Loucy (cell line): ENCODE data around the gene MAD1L1.

ENCODE experiments used
- H2AFZ ChIP-seq: fragments of 200-600 bp; sonication (generic); 2 replicates; pipeline ENCODE4 v1.6.0; 2016; ENCODE audit warnings: antibody characterized with exemption, mild to moderate bottlenecking, low read length, moderate library complexity
- H3F3A ChIP-seq: fragments of 200-600 bp; 2 replicates; pipeline ENCODE4 v1.6.0; 2016; ENCODE audit warnings: antibody characterized with exemption, low read depth, mild to moderate bottlenecking
- H3K27me3 ChIP-seq: fragments of 200-600 bp; sonication (generic); 2 replicates; pipeline ENCODE4 v1.6.1; 2014; ENCODE audit warnings: low read length, mild to moderate bottlenecking; ENCODE audit not compliant: insufficient read depth, poor library complexity, severe bottlenecking
- H3K36me3 ChIP-seq: fragments of 200-600 bp; sonication (generic); 2 replicates; pipeline ENCODE4 v1.6.1; 2016; ENCODE audit warnings: low read length; ENCODE audit not compliant: insufficient read depth
- H3K4me1 ChIP-seq: fragments of 200-600 bp; sonication (generic); 2 replicates; pipeline ENCODE4 v1.5.1; 2014; ENCODE audit warnings: low read length, mild to moderate bottlenecking; ENCODE audit not compliant: insufficient read depth, poor library complexity, severe bottlenecking
- H3K4me2 ChIP-seq: fragments of 200-600 bp; sonication (generic); 2 replicates; pipeline ENCODE4 v1.6.0; 2014; ENCODE audit warnings: antibody characterized with exemption, low read length, low read depth, mild to moderate bottlenecking; ENCODE audit not compliant: poor library complexity, severe bottlenecking
- H3K4me3 ChIP-seq: fragments of 200-600 bp; sonication (generic); 2 replicates; pipeline ENCODE4 v1.5.1; 2014; ENCODE audit warnings: low read length, mild to moderate bottlenecking, mixed read lengths; ENCODE audit not compliant: poor library complexity, severe bottlenecking
- H3K79me2 ChIP-seq: fragments of 200-600 bp; sonication (generic); 2 replicates; pipeline ENCODE4 v1.6.1; 2014; ENCODE audit warnings: low read length; ENCODE audit not compliant: insufficient read depth
- H3K9ac ChIP-seq: fragments of 200-600 bp; sonication (generic); 2 replicates; pipeline ENCODE4 v1.6.0; 2014; ENCODE audit warnings: mild to moderate bottlenecking, low read depth, low read length, moderate library complexity; ENCODE audit not compliant: poor library complexity, severe bottlenecking
- H3K9me2 ChIP-seq: fragments of 200-600 bp; sonication (generic); replicated peaks from 2 replicates; pipeline ENCODE4 v1.6.1; 2016; ENCODE audit warnings: low read depth, low read length, mixed read lengths
- H3K9me3 ChIP-seq: fragments of 200-600 bp; sonication (generic); 2 replicates; pipeline ENCODE4 v1.6.1; 2014; ENCODE audit warnings: mild to moderate bottlenecking, antibody characterized with exemption, low read length, low read depth; ENCODE audit not compliant: insufficient read depth
- H4K20me1 ChIP-seq: fragments of 200-600 bp; sonication (generic); 2 replicates; pipeline ENCODE4 v1.6.0; 2014; ENCODE audit warnings: antibody characterized with exemption, low read length, mild to moderate bottlenecking; ENCODE audit not compliant: insufficient read depth, poor library complexity, severe bottlenecking
- EZH2phosphoT487 ChIP-seq: fragments of 200-600 bp; IDR thresholded peaks from 2 replicates; pipeline ENCODE4 v1.6.1; 2018; ENCODE audit warnings: antibody characterized with exemption, mild to moderate bottlenecking, moderate library complexity, borderline replicate concordance
- TF ChIP-seq, protein P1 (sequence below): fragments of 200-600 bp; sonication (generic); conservative IDR thresholded peaks from 2 replicates; pipeline ENCODE4 v1.5.1; 2014; ENCODE audit warnings: mild to moderate bottlenecking, antibody characterized with exemption, low read length

Gene MAD1L1

DNA sequence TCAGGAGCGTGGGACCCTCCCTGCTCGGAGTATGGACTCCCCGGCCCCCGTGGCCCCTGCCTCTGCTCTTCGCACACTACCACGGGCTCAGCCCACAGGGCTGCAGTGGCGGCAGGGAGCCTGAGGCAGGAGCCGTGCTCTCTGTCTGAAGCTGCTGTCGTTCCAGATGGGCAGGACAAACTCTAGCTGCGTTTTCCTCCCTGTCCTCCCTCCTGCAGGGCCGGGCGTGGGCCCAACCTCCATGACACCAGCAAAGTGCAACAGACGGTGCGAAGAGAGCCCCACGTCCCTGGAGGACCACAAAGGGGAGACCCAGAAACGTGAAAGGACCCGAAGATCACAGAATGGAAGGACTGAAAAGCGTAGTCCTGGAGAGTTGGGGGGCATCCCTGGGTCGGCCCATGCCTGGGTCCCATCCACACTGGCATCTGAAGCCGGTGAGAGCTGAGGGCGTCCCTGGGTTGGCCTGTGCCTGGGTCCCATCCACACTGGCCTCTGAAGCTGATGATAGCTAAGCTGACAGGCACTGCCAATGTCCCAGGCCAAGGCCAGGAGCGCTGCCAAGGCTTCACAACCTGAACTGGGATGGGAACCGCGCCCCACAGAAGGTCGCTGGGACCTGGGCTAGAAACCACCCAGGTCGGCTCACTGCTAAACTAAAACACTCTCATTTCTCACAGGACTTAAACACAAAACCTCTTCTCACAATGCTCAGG, 267.0 kb downstream of the MAD1L1 start:
- H3K9ac ChIP-seq = no peak overlapping the region
- H3K4me2 ChIP-seq = no peak overlapping the region
- H3K9me3 ChIP-seq = peaks cover 14% of the 10 kb centered on the region; the same call in 1 of the 2 replicates
- no peaks in the 10 kb centered on the region for H3K4me1 ChIP-seq
- TF ChIP-seq EZH2phosphoT487 = no peak
- TF ChIP-seq, protein P1, sequence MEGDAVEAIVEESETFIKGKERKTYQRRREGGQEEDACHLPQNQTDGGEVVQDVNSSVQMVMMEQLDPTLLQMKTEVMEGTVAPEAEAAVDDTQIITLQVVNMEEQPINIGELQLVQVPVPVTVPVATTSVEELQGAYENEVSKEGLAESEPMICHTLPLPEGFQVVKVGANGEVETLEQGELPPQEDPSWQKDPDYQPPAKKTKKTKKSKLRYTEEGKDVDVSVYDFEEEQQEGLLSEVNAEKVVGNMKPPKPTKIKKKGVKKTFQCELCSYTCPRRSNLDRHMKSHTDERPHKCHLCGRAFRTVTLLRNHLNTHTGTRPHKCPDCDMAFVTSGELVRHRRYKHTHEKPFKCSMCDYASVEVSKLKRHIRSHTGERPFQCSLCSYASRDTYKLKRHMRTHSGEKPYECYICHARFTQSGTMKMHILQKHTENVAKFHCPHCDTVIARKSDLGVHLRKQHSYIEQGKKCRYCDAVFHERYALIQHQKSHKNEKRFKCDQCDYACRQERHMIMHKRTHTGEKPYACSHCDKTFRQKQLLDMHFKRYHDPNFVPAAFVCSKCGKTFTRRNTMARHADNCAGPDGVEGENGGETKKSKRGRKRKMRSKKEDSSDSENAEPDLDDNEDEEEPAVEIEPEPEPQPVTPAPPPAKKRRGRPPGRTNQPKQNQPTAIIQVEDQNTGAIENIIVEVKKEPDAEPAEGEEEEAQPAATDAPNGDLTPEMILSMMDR = no peak
- H3F3A ChIP-seq = no peaks in the 10 kb centered on the region
- no peak overlapping the region for H2AFZ ChIP-seq
- peaks cover 3% of the 10 kb centered on the region; the same call in 1 of the 2 replicates for H3K36me3 ChIP-seq
- H3K27me3 ChIP-seq = no peaks in the 10 kb centered on the region
- no peaks in the 10 kb centered on the region for H3K9me2 ChIP-seq
- H3K4me3 ChIP-seq = no peak overlapping the region
- no peaks in the 10 kb centered on the region for H4K20me1 ChIP-seq
- H3K79me2 ChIP-seq = no peaks in the 10 kb centered on the region

DNA sequence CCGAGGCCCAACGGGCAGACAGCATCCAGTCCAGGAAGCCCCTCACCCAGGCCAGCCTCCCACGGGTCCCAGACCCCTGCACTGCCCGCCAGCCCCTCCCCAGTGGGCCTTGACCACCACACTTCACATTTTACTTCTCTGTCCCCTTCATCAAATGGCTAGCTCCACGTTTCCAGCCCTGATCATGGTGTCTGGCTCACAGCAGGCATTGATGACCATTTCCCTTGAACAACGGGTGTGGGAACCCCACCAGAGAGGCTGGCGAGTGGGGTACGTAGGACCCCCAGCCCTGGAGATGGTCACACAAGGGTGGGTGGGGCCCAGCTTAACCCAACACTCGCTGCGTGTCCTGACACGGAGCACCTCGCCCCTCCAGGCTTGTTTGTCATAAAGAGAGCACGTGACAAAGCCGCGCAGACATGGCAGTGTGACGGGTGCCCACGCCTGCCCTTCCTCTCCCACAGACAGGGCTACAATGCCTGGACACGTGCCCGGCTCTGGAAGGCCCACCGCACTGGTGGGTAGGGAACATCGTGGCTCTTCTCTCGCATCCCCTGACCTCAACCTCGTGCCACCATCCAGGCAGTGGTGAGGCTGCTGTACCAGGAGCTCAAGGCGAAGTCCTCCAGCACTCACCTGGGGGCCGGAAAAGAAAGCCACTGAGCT, 267.7 kb downstream of the MAD1L1 start:
- TF ChIP-seq, protein P1 = no peak
- TF ChIP-seq EZH2phosphoT487 = no peak
- Histone ChIP-seq H3K79me2 (no peaks in the 10 kb centered on the region), H3K36me3 (peaks cover 3% of the 10 kb centered on the region; the same call in 1 of the 2 replicates), H3F3A (no peaks in the 10 kb centered on the region), H2AFZ (no peak overlapping the region), H3K9me2 (no peaks in the 10 kb centered on the region), H3K4me3 (no peak overlapping the region), H3K4me1 (no peaks in the 10 kb centered on the region), H3K9me3 (peaks cover 14% of the 10 kb centered on the region; the same call in 1 of the 2 replicates), H3K9ac (no peak overlapping the region), H4K20me1 (no peaks in the 10 kb centered on the region), H3K27me3 (no peaks in the 10 kb centered on the region), H3K4me2 (no peak overlapping the region)

DNA sequence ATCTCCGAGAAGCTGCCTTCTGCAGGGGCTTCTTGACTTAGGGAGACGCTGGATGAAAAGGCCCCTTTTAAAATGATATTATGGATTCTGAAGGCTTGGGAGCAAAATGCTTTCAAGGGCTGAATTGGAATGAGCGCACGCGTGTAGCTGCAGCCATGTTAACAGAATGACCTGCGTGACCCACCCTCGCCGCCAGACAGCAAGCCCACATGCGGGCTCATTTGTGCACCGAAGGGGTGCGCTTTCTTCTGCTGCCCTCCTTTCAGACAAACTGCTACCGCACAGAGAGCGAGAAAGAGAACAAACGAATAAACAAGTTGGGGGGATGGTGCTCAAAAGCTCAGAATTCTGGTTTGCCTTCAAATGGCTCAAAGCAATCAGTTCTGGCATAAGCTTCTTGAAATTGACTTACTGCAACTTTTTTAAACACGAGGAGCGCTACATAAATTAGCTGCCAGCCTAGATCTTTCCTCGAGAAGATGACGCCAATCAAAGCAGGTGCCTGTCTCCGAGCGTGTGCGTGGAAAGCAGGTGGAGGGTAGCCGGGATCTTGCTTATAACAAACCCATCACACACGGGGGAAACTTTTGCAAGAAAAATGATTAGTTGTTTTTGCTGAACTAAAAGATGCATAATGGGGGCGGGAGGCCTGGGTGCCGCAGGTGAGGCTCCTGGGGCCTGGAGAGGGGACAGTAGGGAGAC, 268.4 kb downstream of the MAD1L1 start:
- H3K4me3 ChIP-seq = no peak overlapping the region
- H3K9me3 ChIP-seq = peaks cover 14% of the 10 kb centered on the region; the same call in 1 of the 2 replicates
- H3K4me2 ChIP-seq = no peak overlapping the region
- no peak overlapping the region for H2AFZ ChIP-seq
- no peak overlapping the region for H3K9ac ChIP-seq
- no peaks in the 10 kb centered on the region for H3K4me1 ChIP-seq
- H3K79me2 ChIP-seq = peaks cover 1% of the 10 kb centered on the region; the same call in 1 of the 2 replicates
- peaks cover 3% of the 10 kb centered on the region; the same call in 1 of the 2 replicates for H3K36me3 ChIP-seq
- TF ChIP-seq EZH2phosphoT487 = no peak
- TF ChIP-seq, protein P1 = no peak
- H4K20me1 ChIP-seq = no peaks in the 10 kb centered on the region
- no peaks in the 10 kb centered on the region for H3K9me2 ChIP-seq
- H3F3A ChIP-seq = no peaks in the 10 kb centered on the region
- no peaks in the 10 kb centered on the region for H3K27me3 ChIP-seq
